Esophagus squamous epithelium (tissue), 4 donors: Measurements from ENCODE around the gene WEE1.

Experiments used
- POLR2A ChIP-seq, 4 donors: fragments of 450-650 bp; IDR thresholded peaks; one replicate each; pipeline ENCODE4 v1.6.1; 2017; ENCODE audit warnings: antibody characterized with exemption in 4 of 4, mild to moderate bottlenecking in 4 of 4, moderate library complexity in 3 of 4
- TF ChIP-seq, protein P1 (sequence below), 6 experiments: fragments of 450-650 bp in 4 of 6; fragments of 200-600 bp in 2 of 6; sonication (generic) in 2 of 6; IDR thresholded peaks; one replicate each; pipeline ENCODE4 v1.5.1; 2016 to 2019; ENCODE audit warnings: antibody characterized with exemption in 6 of 6, mild to moderate bottlenecking in 4 of 6, moderate library complexity in 4 of 6

DNA sequence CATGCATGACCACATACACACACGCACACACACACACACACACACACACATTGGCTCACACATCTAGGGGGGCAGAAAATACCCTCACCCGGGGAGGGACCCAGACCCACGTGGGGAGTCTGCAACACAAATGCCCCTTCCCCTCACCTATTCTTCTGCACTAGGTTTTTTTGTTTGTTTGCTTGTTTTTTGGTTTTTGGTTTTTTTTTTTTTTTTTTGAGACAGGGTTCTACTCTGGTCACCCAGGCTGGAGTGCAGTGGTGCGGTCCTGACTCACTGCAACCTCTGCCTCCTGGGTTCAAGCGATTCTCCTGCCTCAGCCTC is 28.4 kb downstream of the WEE1 start:
- TF ChIP-seq, protein P1, sequence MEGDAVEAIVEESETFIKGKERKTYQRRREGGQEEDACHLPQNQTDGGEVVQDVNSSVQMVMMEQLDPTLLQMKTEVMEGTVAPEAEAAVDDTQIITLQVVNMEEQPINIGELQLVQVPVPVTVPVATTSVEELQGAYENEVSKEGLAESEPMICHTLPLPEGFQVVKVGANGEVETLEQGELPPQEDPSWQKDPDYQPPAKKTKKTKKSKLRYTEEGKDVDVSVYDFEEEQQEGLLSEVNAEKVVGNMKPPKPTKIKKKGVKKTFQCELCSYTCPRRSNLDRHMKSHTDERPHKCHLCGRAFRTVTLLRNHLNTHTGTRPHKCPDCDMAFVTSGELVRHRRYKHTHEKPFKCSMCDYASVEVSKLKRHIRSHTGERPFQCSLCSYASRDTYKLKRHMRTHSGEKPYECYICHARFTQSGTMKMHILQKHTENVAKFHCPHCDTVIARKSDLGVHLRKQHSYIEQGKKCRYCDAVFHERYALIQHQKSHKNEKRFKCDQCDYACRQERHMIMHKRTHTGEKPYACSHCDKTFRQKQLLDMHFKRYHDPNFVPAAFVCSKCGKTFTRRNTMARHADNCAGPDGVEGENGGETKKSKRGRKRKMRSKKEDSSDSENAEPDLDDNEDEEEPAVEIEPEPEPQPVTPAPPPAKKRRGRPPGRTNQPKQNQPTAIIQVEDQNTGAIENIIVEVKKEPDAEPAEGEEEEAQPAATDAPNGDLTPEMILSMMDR (IDR thresholded peaks at IDR 0.05) = no peak
- no peak for TF ChIP-seq POLR2A (IDR thresholded peaks at IDR 0.05)
